Stimulated activated CD8-positive, alpha-beta memory T cell treated with anti-CD3 and anti-CD28 coated beads, Interleukin-15, amount 100 ng/mL, for 24 hours (primary cell): ENCODE data around the gene MTX1.
"Not testable (repeated sequence)": the region's sequence is repeated elsewhere in the genome, so short reads cannot be mapped to it uniquely, and the experiment has no call there.

ENCODE experiments used
- DNase-seq: peaks from one replicate; pipeline ENCODE4 v3.0.0-alpha.2; 2020; ENCODE audit warnings: low read depth

MTX1 gene

DNA sequence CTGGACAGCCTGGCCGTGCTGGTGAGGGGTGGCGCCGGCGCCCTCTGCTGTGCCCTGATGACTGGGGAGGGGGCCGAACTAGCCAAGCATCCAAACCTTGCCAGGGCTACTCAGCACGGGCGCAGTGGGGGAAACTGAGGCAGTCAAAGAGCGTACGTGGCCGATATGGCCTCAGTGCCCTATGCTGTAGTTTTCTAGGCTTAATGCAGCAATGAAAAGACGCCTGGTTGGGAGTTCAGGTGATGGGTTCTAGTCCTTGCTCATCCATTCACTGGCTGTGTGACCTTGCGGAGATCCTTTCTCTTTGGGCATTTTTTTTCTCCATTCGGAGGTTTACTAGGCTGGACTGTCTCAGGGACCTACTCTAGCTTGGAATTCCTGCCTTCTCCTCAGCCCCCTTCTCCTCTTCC, 822 bp downstream of the MTX1 start:
- DNase-seq, result no peak

DNA sequence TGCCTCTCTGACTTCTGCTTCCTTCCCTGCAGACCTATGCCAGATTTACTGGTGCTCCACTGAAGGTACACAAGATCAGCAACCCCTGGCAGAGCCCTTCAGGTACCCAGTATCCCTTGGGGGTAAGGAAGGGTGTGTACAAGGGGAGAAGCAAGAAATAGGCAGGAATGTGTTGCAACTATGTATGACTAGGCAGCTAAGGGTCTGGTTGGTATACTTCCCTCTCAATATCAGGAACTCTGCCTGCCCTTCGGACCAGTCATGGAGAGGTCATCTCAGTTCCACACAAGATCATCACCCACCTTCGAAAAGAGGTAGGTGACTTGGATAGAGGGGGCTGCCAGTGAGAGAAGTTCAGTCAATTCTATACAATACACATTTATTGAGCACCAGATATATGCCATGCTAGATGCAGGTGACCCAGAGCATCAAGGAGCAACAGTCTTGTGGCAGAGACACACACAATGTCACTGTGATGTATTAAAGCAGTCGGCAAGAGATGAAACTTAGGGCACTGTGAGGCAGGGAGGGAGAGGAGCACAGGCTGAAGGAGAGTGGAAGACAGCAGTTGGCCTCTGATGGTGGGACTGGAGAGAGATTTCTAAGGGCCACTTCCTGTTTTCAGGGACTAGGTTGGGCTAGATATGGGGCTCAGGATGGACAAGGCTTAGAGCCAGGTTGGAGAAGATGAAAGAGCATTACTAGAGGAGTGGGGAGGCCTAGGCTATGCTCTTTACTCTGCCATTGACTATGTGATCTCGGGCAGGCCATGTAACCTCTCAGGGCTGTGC, 2.0 kb downstream of the MTX1 start:
- DNase-seq, result no peak

DNA sequence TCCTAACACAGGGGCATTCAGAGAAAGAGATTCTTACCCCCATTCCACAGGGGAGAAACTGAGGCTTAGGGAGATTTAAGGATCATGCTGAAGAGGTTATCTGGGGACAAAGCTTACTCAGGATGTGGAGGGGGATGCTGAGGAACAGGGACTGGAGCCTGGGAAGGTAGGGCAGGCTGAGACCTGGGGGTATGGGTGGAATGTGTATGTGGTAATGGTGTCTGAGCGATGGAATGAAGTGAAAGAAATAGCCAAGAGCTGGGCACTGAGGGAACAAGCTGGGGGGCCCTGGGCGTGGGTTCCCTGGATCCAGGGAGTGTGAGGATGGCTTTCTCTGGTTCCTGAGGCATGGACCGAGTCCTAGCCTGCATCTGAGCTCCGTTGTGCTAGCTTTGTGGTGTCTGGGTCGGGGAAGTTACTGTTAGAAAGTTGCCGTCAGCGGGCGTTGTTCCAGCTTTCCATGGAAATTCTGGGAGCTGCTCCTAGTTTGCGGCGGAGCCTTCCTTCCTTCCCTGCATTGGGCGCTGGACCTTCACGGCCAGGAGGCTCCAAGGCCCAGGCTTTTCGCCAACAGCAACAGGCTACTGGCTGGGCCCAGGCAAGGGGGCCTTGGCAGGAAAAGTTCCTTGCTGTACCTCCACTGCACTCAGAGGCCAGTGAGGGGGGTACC, 3.0 kb downstream of the MTX1 start:
- DNase-seq, result not testable (repeated sequence)

- not testable (repeated sequence) for DNase-seq
These were observed 3.6 kb downstream of the MTX1 start for GRCh38 chr1:155212051-155212440.

GRCh38 chr1:155214702-155215101, 6.2 kb downstream of the MTX1 start:
- DNase-seq, result not testable (repeated sequence)

- no peak for DNase-seq
These were observed 10.5 kb downstream of the MTX1 start for GRCh38 chr1:155218854-155219591.

DNA sequence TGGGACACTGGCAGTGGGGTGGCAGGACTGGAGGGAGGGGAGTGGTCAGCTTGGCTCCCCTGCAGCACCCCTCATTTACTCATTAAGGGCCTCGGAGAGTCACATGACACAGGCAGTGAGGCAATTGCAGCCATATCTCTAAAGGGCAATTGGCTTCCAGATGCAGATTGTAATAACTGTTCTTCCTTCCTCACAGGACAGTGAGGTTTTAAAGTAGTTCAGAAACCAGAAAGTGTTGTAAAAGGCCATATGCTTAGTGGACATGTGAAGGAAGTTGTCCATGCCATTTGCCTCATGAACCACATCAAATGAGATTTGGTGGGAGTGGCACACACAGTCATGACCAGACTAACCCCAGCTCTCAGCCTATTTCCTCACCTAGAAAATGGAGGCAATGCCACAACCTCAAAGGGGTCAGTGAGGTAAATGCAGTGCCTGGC, 11.1 kb downstream of the MTX1 start:
- no peak for DNase-seq

GRCh38 chr1:155220211-155220965, 11.9 kb downstream of the MTX1 start:
- DNase-seq, result not testable (repeated sequence)

GRCh38 chr1:155223047-155223446, 14.6 kb downstream of the MTX1 start:
- DNase-seq, result no peak

DNA sequence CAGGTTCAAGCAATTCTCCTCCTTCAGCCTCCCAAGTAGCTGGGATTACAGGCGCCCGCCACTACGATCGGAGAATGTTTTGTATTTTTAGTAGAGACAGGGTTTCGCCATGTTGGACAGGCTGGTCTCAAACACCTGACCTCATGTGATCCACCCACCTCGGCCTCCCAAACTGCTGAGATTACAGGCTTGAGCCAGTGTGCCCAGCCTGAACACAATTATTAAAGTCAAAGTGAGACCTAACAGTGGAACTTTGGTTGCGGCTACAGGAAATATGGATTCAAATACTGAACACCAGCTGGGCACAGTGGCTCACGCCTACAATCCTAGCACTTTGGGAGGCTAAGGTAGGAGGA, 16.9 kb downstream of the MTX1 start:
- not testable (repeated sequence) for DNase-seq

GRCh38 chr1:155226188-155226909, 17.9 kb downstream of the MTX1 start:
- no peak for DNase-seq

DNA sequence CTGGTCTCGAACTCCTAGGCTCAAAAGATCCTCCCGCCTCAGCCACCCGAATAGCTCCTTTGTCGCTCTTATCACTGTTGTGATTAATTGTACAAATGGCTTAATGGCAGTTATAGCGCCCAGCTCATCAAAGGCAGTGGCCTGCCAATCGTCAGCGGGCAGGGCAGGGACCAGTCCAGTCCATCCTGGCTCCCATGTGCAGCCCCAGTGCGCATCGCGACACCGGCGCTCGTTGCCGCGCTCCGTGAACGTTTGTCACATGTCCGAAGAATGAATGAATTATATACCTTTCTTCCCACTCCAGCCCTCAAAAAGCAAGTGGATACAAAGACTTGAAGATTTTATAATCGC, 18.4 kb downstream of the MTX1 start:
- DNase-seq, result no peak

DNA sequence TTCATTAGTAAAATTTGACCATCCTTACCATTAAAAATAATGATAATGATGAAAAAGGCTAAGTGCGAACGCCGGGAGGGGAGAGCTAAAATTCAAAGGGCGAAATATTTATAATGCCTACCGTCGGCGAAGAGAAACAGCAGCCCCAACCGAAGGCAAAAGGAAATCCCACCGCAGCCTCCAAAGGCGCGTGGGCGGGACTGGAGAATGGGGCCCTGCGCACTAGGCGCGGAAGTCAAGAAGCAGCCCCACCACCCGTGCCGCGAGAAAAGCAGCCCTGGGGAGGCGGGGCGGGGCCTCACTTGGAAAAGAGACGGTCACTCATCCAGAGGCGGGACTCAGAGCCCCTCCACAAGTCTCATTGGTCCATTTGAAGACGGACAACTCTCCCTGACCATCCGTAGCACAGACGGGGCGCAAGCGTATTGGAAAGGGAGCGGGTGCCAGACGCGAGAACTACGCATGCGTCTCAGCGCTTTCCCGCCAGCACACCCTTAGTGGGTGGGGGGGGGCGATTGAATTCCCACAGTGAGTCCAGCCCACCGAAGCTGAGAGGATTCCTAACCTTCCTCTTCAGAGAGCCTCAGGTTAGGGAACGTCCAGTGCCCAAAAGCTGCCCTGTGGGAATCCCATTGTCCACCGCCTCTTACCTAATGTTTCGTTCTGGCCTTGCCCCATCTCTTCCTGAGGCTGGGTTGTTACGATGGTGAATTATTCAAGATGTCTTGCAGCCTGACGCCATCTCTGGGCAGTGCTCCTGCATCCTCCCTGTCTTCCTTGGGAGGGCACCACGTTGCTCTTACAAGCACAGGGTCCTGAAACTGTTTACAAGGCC, 19.0 kb downstream of the MTX1 start:
- DNase-seq, result peak; percentile 89

- no peak for DNase-seq
These were observed 19.6 kb downstream of the MTX1 start for GRCh38 chr1:155228096-155228427.

DNA sequence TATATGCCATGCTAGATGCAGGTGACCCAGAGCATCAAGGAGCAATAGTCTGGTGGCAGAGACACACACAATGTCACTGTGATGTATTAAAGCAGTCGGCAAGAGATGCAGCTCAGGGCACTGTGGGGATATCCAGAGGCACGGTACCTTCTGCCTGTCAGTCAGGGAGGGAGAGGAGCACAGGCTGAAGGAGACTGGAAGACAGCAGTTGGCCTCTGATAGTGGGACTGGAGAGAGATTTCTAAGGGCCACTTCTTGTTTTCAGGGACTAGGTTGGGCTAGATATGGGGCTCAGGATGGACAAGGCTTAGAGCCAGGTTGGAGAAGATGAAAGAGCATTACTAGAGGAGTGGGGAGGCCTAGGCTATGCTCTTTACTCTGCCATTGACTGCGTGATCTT, 22.8 kb downstream of the MTX1 start:
- not testable (repeated sequence) for DNase-seq

GRCh38 chr1:155232001-155232978, 23.8 kb downstream of the MTX1 start:
- not testable (repeated sequence) for DNase-seq

DNA sequence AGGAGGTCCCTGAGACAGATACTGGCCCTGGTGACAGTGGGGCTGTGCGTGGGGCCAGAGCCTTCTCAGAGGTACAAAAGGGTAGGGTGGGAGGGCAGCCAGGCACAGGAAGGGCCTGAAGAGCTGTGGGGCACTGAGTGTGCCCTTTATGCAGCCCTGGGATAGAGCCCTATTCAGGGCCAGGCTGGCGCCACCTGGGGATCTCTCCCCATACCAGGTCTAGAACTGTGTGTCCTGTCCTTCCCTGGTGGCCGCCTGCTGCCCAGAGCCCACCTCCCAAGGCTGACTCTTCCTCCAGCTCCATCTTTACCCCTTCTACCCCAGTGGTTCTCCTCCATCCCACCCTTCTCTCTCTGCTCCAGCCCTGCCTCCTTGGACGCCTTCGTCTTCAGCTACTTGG, 25.0 kb downstream of the MTX1 start:
- not testable (repeated sequence) for DNase-seq

GRCh38 chr1:155235375-155235774, 26.9 kb downstream of the MTX1 start:
- DNase-seq, result not testable (repeated sequence)

- DNase-seq, result no peak
These were observed 28.0 kb downstream of the MTX1 start for GRCh38 chr1:155236451-155236850.
